PFSK-1 (cell line): ENCODE data around the gene HERPUD2. TPM values are rescaled to one million over a fixed set of nuclear protein-coding genes. Genes with fewer than 3 reads are reported as not detected.
A peak's percentile ranks its signal among the peaks of the same experiment; 100 is the strongest.

Experiments
- FOXP2 ChIP-seq: optimal IDR thresholded peaks from 2 replicates; pipeline ENCODE3; 2011; ENCODE audit warnings: borderline replicate concordance, control low read depth, inconsistent platforms; ENCODE audit not compliant: insufficient read depth; ENCODE audit errors: extremely low read length, extremely low read depth
- POLR2AphosphoS5 ChIP-seq: IDR thresholded peaks from 2 replicates; pipeline ENCODE4 v1.6.1; 2012; ENCODE audit warnings: low read depth, mild to moderate bottlenecking, control low read depth, low read length, moderate library complexity
- SIN3A ChIP-seq: IDR thresholded peaks from 2 replicates; pipeline ENCODE4 v1.6.1; 2012; ENCODE audit warnings: mild to moderate bottlenecking, low read length, moderate library complexity, borderline replicate concordance; ENCODE audit not compliant: insufficient read depth
- TAF1 ChIP-seq: IDR thresholded peaks from 2 replicates; pipeline ENCODE4 v1.6.1; 2012; ENCODE audit warnings: low read length, control low read depth, borderline replicate concordance; ENCODE audit not compliant: insufficient read depth
- polyA plus RNA-seq: library from polyadenylated mRNA; unstranded; fragments of >200 nt; gene quantifications from one replicate; pipeline ENCODE4 v1.2.1, GENCODE V29; 2012; ENCODE audit warnings: low read depth, missing spikeins; ENCODE audit not compliant: insufficient read length
- TF ChIP-seq, protein P1 (sequence below), 2 experiments: IDR thresholded peaks; 2 replicates each; pipeline versions ENCODE4 v1.6.1 to v1.8.0; 2011 to 2012; ENCODE audit warnings: low read depth in 2 of 2, low read length in 2 of 2, control low read depth in 1 of 2, inconsistent platforms in 1 of 2, mild to moderate bottlenecking in 1 of 2, moderate library complexity in 1 of 2; ENCODE audit not compliant: insufficient read depth in 1 of 2

The HERPUD2 gene
- 19.2 TPM for polyA plus RNA-seq

DNA sequence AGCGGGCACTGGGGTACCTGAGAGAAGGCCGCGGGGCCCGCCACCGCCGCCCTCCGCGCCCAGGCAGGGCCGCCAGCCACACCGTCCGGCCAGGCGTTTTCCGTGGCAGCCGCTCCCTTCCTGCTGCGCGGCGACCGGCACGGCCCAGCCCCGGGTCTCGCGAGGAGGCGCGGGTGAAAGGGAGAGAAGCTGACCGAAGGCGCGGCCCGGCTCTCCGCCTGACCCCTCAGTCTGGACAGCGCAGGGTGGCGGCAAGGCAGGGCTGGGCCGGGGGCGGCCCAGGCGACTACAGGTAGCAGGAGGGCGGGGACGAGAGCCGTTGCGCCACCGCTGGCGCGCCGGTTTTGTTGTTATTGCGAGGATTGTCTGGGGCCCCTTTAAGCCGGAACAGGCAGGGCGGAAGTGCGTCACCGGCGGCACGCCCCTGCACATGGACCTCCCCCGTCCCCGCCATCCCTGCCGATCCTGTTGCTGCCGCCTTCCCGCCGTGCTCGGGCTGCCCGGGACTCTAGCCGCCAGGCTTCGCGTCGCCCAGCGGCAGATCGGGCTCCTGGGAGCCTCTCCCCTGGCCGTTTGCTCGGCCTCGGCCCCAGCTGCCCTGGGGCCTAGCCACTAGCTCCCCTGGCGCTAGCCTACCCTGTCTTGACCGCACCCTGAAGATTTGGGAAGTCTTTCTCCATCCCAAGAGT, at the start of gene HERPUD2:
TSS of gene HERPUD2 (minus strand) at position 352 of the 689 bp plus-strand sequence. CDS start 805 bp downstream, outside the sequence.
- TF ChIP-seq, protein P1, sequence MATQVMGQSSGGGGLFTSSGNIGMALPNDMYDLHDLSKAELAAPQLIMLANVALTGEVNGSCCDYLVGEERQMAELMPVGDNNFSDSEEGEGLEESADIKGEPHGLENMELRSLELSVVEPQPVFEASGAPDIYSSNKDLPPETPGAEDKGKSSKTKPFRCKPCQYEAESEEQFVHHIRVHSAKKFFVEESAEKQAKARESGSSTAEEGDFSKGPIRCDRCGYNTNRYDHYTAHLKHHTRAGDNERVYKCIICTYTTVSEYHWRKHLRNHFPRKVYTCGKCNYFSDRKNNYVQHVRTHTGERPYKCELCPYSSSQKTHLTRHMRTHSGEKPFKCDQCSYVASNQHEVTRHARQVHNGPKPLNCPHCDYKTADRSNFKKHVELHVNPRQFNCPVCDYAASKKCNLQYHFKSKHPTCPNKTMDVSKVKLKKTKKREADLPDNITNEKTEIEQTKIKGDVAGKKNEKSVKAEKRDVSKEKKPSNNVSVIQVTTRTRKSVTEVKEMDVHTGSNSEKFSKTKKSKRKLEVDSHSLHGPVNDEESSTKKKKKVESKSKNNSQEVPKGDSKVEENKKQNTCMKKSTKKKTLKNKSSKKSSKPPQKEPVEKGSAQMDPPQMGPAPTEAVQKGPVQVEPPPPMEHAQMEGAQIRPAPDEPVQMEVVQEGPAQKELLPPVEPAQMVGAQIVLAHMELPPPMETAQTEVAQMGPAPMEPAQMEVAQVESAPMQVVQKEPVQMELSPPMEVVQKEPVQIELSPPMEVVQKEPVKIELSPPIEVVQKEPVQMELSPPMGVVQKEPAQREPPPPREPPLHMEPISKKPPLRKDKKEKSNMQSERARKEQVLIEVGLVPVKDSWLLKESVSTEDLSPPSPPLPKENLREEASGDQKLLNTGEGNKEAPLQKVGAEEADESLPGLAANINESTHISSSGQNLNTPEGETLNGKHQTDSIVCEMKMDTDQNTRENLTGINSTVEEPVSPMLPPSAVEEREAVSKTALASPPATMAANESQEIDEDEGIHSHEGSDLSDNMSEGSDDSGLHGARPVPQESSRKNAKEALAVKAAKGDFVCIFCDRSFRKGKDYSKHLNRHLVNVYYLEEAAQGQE (IDR thresholded peaks at IDR 0.05; ENCODE audit: insufficient read depth in 1 of 2, low read depth in 2 of 2, low read length in 2 of 2), result peak in 1 of 2 experiments; percentile 21; a peak in 1 of 4 replicates
- TF ChIP-seq POLR2AphosphoS5 (peak; percentile 94), TAF1 (0 out of 2 replicates have a peak, but pooled peaks have one; percentile 52), SIN3A (peak; percentile 93; the same call in 1 of the 2 replicates), FOXP2 (peak; percentile 97)

GRCh38 chr7:35738889-35739288, 44.0 kb upstream of the HERPUD2 start:
- no peak for TF ChIP-seq SIN3A
- TF ChIP-seq POLR2AphosphoS5, result no peak
- TF ChIP-seq, protein P1 (IDR thresholded peaks at IDR 0.05; ENCODE audit: insufficient read depth in 1 of 2, low read depth in 2 of 2, low read length in 2 of 2), result no peak
- no peak for TF ChIP-seq FOXP2
- TF ChIP-seq TAF1, result no peak

DNA sequence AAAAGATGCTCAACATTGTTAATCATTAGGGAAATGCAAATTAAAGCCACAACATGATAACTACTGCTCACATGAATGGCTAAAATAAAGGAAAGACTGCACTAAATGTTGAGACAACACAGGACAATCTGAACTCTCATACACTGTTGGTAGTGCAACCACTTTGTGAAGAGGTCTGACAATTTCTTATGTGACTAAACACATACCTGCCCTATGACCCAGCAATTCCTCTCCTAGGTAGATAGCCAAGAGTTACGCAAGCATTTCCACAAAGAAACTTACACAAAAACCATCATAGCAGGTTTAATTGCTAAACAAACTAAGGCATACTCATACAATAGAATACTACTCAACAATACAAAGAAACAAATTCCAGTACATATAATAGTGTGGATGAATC, 41.8 kb upstream of the HERPUD2 start:
- TF ChIP-seq SIN3A, result no peak
- TF ChIP-seq POLR2AphosphoS5, result no peak
- TF ChIP-seq, protein P1 (IDR thresholded peaks at IDR 0.05; ENCODE audit: insufficient read depth in 1 of 2, low read depth in 2 of 2, low read length in 2 of 2), result no peak
- TF ChIP-seq FOXP2, result no peak
- no peak for TF ChIP-seq TAF1

GRCh38 chr7:35735396-35735795, 40.5 kb upstream of the HERPUD2 start:
- TF ChIP-seq TAF1 (no peak), FOXP2 (no peak), SIN3A (no peak), POLR2AphosphoS5 (no peak)
- TF ChIP-seq, protein P1 (IDR thresholded peaks at IDR 0.05; ENCODE audit: insufficient read depth in 1 of 2, low read depth in 2 of 2, low read length in 2 of 2), result no peak
